ENCODE results near the gene POLN.

DNA sequence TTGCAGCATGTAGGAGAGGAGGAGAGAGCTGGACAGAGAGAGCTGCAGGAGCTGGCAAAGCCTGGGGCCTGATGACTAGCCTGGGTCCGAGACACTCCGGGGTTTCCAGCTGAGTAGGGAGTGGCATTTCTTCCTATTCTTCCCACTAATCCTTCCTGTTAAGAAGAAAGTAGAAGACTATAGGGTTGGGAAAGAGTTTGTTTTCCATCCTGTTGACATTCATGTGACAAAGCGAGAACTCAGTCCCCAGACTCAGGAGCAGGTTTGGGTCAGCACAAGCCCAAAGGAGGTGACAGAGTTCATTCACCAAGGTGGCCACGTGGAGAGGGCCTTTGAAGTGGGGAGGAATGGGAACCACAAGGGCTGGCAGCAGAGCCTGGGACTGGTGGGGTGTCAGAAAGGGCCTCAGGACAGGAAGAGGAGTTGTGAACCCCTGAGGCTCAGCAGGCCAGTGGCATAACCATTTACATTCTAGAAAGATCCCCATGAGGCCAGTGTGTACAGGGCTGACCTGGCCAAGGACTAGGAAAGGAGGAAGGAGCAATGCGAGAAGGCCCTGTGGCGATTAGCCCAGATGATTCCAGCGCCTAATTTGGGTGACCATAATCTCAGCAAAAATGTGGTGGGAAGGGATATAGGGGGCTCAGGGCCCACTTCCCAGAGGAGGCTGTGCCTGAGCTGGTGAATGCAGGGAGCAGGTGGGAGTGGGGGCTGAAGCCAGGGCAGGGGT lies 3.3 kb upstream of the POLN start:
- TF ChIP-seq, protein P1, sequence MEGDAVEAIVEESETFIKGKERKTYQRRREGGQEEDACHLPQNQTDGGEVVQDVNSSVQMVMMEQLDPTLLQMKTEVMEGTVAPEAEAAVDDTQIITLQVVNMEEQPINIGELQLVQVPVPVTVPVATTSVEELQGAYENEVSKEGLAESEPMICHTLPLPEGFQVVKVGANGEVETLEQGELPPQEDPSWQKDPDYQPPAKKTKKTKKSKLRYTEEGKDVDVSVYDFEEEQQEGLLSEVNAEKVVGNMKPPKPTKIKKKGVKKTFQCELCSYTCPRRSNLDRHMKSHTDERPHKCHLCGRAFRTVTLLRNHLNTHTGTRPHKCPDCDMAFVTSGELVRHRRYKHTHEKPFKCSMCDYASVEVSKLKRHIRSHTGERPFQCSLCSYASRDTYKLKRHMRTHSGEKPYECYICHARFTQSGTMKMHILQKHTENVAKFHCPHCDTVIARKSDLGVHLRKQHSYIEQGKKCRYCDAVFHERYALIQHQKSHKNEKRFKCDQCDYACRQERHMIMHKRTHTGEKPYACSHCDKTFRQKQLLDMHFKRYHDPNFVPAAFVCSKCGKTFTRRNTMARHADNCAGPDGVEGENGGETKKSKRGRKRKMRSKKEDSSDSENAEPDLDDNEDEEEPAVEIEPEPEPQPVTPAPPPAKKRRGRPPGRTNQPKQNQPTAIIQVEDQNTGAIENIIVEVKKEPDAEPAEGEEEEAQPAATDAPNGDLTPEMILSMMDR (IDR thresholded peaks at IDR 0.05): no peak
- no peak for TF ChIP-seq POLR2A (IDR thresholded peaks at IDR 0.05)
